Panc1 (cell line): ENCODE data around the gene LPP. TPM values are rescaled to one million over a fixed set of nuclear protein-coding genes. Genes with fewer than 3 reads are reported as not detected.

Source experiments
- ATAC-seq: fragments of 200-7000 bp; cut with Tn5 transposase; 2 replicates; pipeline ENCODE4 v1.9.1; 2020; ENCODE audit warnings: mild to moderate bottlenecking, moderate library complexity
- BruUV-seq: library from RNA; stranded (reverse); fragments of 400-500 nt; replicated peaks from 2 replicates; lab custom pipeline; 2021; lab: Mats Ljungman, UMichigan
- CTCF ChIA-PET: fragments of 300-600 bp; sonication (Branson Sonifier 250); formaldehyde crosslinking; loops from one replicate; lab custom pipeline; 2022; ENCODE audit warnings: antibody characterized with exemption; lab: Charles Lee
- POLR2A ChIA-PET: fragments of 300-600 bp; sonication (Branson Sonifier 250); formaldehyde crosslinking; loops from one replicate; lab custom pipeline; 2022; ENCODE audit warnings: antibody characterized with exemption; lab: Charles Lee
- DNase-seq: peaks from one replicate; pipeline ENCODE4 v3.0.0-alpha.2; 2010; ENCODE audit warnings: low read depth, low spot score
- H3K27ac ChIP-seq: 2 replicates; pipeline ENCODE4 v1.5.1; 2011; ENCODE audit warnings: mild to moderate bottlenecking, low read length, inconsistent platforms
- H3K27me3 ChIP-seq: fragments of 200-500 bp; sonication (Bioruptor generic); 2 replicates; pipeline ENCODE4 v1.6.0; 2014; ENCODE audit warnings: low read length, inconsistent platforms; ENCODE audit not compliant: control insufficient read depth, insufficient read depth
- H3K36me3 ChIP-seq: fragments of 200-500 bp; sonication (Bioruptor generic); 2 replicates; pipeline ENCODE4 v1.5.1; 2014; ENCODE audit warnings: inconsistent platforms, mild to moderate bottlenecking, low read length, moderate library complexity; ENCODE audit not compliant: control insufficient read depth, insufficient read depth
- H3K4me1 ChIP-seq: 2 replicates; pipeline ENCODE4 v1.5.1; 2011; ENCODE audit warnings: inconsistent platforms, mild to moderate bottlenecking, low read length, moderate library complexity; ENCODE audit not compliant: control insufficient read depth, insufficient read depth
- H3K4me3 ChIP-seq, 2 experiments: 2 replicates each; pipeline ENCODE4 v1.5.1; 2011 to 2012; ENCODE audit warnings: low read depth in 2 of 2, low read length in 2 of 2, mild to moderate bottlenecking in 2 of 2, inconsistent platforms in 1 of 2, moderate library complexity in 1 of 2
- H3K9me3 ChIP-seq: fragments of 200-500 bp; sonication (Bioruptor generic); 2 replicates; pipeline ENCODE4 v1.5.1; 2014; ENCODE audit warnings: low read depth, mild to moderate bottlenecking, inconsistent platforms, low read length, moderate library complexity; ENCODE audit not compliant: control insufficient read depth, insufficient read depth
- POLR2AphosphoS5 ChIP-seq: IDR thresholded peaks from 2 replicates; pipeline ENCODE4 v1.6.1; 2012; ENCODE audit warnings: mild to moderate bottlenecking, low read depth, low read length, moderate library complexity
- SIN3A ChIP-seq: IDR thresholded peaks from 2 replicates; pipeline ENCODE4 v1.6.1; 2012; ENCODE audit warnings: low read depth, mild to moderate bottlenecking, low read length, moderate library complexity, borderline replicate concordance; ENCODE audit not compliant: insufficient read depth
- TCF7L2 ChIP-seq: IDR thresholded peaks from 2 replicates; pipeline ENCODE4 v1.6.1; 2011; ENCODE audit warnings: mild to moderate bottlenecking, low read depth, low read length, inconsistent platforms
- in situ Hi-C: cut with HindIII; loops from 2 replicates; pipeline ENCODE4 v1.10.0; 2016; ENCODE audit warnings: low sequenced_read_pairs, low pct_unique_long_range_greater_than_20kb
- intact Hi-C: fragments of 100-400 bp; cut with micrococcal nuclease; formaldehyde crosslinking; loops from one replicate; pipeline ENCODE4 v1.10.0; 2022; ENCODE audit not compliant: unreplicated experiment
- total RNA-seq: library from RNA; stranded (reverse); gene quantifications from one replicate; pipeline ENCODE4 v1.2.1, GENCODE V29; 2021; ENCODE audit not compliant: unreplicated experiment
- TF ChIP-seq, protein P1 (sequence below): fragments of 450-650 bp; IDR thresholded peaks from 2 replicates; pipeline ENCODE4 v1.5.1; 2017; ENCODE audit warnings: mild to moderate bottlenecking
- TF ChIP-seq, protein P2 (sequence below), 2 experiments: IDR thresholded peaks; 2 replicates each; pipeline ENCODE4 v1.6.1; 2011 to 2012; ENCODE audit warnings: low read depth in 2 of 2, control low read depth in 1 of 2, low read length in 1 of 2, mild to moderate bottlenecking in 1 of 2, moderate library complexity in 1 of 2; ENCODE audit not compliant: insufficient read depth in 1 of 2

LPP gene
- total RNA-seq, 1 experiment from 2014 or later: 90.0 TPM

DNA sequence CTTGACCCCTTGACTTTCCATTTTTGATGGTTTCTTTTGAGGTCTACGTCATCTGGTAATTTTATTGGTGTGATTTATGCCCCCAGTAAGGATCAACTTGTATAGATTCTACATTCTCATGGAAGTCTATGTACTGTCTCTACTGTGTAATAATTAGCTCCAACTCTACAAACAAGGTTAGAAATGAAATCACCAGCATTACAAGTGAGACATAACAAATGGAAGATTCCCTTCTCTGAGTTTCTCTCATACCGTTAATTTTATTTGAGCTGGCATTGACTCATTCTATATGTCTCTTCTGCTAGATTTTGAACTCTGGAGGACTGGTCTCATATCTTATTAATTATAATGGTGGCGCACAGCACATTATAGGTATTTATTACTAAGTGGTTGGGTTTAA is 138.9 kb downstream of the LPP start:
- BruUV-seq: no TSS peak
- Histone ChIP-seq H3K4me3 (no peak overlapping the region), H3K27ac (peak overlapping the region; percentile 92), H3K4me1 (peaks cover 57% of the 10 kb centered on the region), H3K27me3 (no peaks in the 10 kb centered on the region), H3K36me3 (no peaks in the 10 kb centered on the region), H3K9me3 (no peaks in the 10 kb centered on the region)
- POLR2A ChIA-PET: no interaction called here
- in situ Hi-C loops: loop anchor here (25.0 kb wide), 1 partner anchor 556 kb away; the partner anchor contains the start of gene BCL6
- intact Hi-C loops: no loop called here
- DNase-seq: no peak
- no peak for ATAC-seq
- CTCF ChIA-PET: no interaction called here
- TF ChIP-seq SIN3A: no peak
- TF ChIP-seq, protein P1, sequence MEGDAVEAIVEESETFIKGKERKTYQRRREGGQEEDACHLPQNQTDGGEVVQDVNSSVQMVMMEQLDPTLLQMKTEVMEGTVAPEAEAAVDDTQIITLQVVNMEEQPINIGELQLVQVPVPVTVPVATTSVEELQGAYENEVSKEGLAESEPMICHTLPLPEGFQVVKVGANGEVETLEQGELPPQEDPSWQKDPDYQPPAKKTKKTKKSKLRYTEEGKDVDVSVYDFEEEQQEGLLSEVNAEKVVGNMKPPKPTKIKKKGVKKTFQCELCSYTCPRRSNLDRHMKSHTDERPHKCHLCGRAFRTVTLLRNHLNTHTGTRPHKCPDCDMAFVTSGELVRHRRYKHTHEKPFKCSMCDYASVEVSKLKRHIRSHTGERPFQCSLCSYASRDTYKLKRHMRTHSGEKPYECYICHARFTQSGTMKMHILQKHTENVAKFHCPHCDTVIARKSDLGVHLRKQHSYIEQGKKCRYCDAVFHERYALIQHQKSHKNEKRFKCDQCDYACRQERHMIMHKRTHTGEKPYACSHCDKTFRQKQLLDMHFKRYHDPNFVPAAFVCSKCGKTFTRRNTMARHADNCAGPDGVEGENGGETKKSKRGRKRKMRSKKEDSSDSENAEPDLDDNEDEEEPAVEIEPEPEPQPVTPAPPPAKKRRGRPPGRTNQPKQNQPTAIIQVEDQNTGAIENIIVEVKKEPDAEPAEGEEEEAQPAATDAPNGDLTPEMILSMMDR: no peak
- TF ChIP-seq, protein P2, sequence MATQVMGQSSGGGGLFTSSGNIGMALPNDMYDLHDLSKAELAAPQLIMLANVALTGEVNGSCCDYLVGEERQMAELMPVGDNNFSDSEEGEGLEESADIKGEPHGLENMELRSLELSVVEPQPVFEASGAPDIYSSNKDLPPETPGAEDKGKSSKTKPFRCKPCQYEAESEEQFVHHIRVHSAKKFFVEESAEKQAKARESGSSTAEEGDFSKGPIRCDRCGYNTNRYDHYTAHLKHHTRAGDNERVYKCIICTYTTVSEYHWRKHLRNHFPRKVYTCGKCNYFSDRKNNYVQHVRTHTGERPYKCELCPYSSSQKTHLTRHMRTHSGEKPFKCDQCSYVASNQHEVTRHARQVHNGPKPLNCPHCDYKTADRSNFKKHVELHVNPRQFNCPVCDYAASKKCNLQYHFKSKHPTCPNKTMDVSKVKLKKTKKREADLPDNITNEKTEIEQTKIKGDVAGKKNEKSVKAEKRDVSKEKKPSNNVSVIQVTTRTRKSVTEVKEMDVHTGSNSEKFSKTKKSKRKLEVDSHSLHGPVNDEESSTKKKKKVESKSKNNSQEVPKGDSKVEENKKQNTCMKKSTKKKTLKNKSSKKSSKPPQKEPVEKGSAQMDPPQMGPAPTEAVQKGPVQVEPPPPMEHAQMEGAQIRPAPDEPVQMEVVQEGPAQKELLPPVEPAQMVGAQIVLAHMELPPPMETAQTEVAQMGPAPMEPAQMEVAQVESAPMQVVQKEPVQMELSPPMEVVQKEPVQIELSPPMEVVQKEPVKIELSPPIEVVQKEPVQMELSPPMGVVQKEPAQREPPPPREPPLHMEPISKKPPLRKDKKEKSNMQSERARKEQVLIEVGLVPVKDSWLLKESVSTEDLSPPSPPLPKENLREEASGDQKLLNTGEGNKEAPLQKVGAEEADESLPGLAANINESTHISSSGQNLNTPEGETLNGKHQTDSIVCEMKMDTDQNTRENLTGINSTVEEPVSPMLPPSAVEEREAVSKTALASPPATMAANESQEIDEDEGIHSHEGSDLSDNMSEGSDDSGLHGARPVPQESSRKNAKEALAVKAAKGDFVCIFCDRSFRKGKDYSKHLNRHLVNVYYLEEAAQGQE (IDR thresholded peaks at IDR 0.05; ENCODE audit: insufficient read depth in 1 of 2, low read depth in 2 of 2, low read length in 1 of 2): no peak
- no peak for TF ChIP-seq TCF7L2
- TF ChIP-seq POLR2AphosphoS5: no peak

DNA sequence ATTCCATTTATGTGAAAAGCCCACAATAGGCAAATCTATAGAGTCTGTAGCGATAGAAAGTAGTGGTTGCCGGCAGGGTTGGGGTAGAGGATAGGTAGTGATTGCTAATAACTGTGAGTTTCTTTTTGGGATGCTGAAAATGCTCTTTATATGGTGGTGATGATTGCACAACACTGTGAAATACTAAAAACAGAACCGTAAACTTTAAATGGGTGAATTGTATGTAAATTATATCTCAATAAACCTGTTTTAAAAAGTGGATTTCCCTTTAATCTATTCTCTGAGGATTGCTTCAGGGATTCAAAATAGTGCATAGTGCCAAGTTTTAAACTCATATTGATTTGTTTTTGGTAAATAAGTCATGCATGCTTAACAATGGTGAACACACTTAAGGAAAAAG is 140.2 kb downstream of the LPP start:
- H3K36me3 ChIP-seq: no peaks in the 10 kb centered on the region
- CTCF ChIA-PET: interaction anchor here (1.0 kb wide), 1 partner anchor 554 kb away, joined by 7 read pairs; no protein-coding TSS in a partner anchor
- ATAC-seq (no peak), DNase-seq (no peak)
- H3K9me3 ChIP-seq: no peaks in the 10 kb centered on the region
- H3K4me3 ChIP-seq: no peak overlapping the region
- peak overlapping the region; percentile 92 for H3K27ac ChIP-seq
- in situ Hi-C loops (loop anchor here (25.0 kb wide), 1 partner anchor 557 kb away; the partner anchor contains the start of gene BCL6), intact Hi-C loops (no loop called here)
- POLR2A ChIA-PET: interaction anchor here (0.6 to 0.9 kb wide), 3 partner anchors 12 to 46 kb away, joined by 3 read pairs; no protein-coding TSS in a partner anchor
- no peaks in the 10 kb centered on the region for H3K27me3 ChIP-seq
- peaks cover 61% of the 10 kb centered on the region for H3K4me1 ChIP-seq
- TF ChIP-seq POLR2AphosphoS5 (no peak), TCF7L2 (no peak)
- TF ChIP-seq, protein P2 (IDR thresholded peaks at IDR 0.05; ENCODE audit: insufficient read depth in 1 of 2, low read depth in 2 of 2, low read length in 1 of 2): no peak
- no TSS peak for BruUV-seq
